PC-3 (cell line): ENCODE results near the gene F5. TPM values are rescaled to one million over a fixed set of nuclear protein-coding genes. Genes with fewer than 3 reads are reported as not detected.

ENCODE experiments used
- ATAC-seq: fragments of 200-7000 bp; cut with Tn5 transposase; 2 replicates; pipeline ENCODE4 v1.9.1; 2020; ENCODE audit warnings: mild to moderate bottlenecking, moderate library complexity
- BruUV-seq: library from RNA; stranded (reverse); fragments of 400-500 nt; replicated peaks from 2 replicates; lab custom pipeline; 2021; lab: Mats Ljungman, UMichigan
- CTCF ChIA-PET: fragments of 300-600 bp; sonication (Branson Sonifier 250); formaldehyde crosslinking; loops from one replicate; lab custom pipeline; 2022; ENCODE audit warnings: antibody characterized with exemption; lab: Charles Lee
- POLR2A ChIA-PET: fragments of 300-600 bp; sonication (Branson Sonifier 250); formaldehyde crosslinking; loops from one replicate; lab custom pipeline; 2022; ENCODE audit warnings: antibody characterized with exemption; ENCODE audit not compliant: unreplicated experiment; lab: Charles Lee
- DNase-seq: peaks from one replicate; pipeline ENCODE4 v3.0.0-alpha.2; 2015
- H2AFZ ChIP-seq: fragments of 300-600 bp; sonication (generic); 2 replicates; pipeline ENCODE4 v1.6.0; 2016; ENCODE audit warnings: antibody characterized with exemption, low read length
- H3F3A ChIP-seq: fragments of 300-600 bp; sonication (generic); one replicate; pipeline ENCODE4 v1.6.0; 2017; ENCODE audit warnings: antibody characterized with exemption, low read length, control low read depth, mild to moderate bottlenecking; ENCODE audit not compliant: unreplicated experiment
- H3K27ac ChIP-seq: fragments of 300-600 bp; sonication (generic); 2 replicates; pipeline ENCODE4 v1.5.1; 2016; ENCODE audit warnings: mild to moderate bottlenecking, low read length
- H3K27me3 ChIP-seq: fragments of 300-600 bp; sonication (generic); 2 replicates; pipeline ENCODE4 v1.6.1; 2016; ENCODE audit warnings: low read length, mixed read lengths
- H3K36me3 ChIP-seq: fragments of 300-600 bp; sonication (generic); 2 replicates; pipeline ENCODE4 v1.6.1; 2016; ENCODE audit warnings: low read depth, mixed run types, low read length, mixed read lengths
- H3K4me1 ChIP-seq: fragments of 300-600 bp; sonication (generic); 2 replicates; pipeline ENCODE4 v1.5.1; 2016; ENCODE audit warnings: low read length; ENCODE audit not compliant: insufficient read depth
- H3K4me2 ChIP-seq: fragments of 300-600 bp; sonication (generic); 2 replicates; pipeline ENCODE4 v1.6.0; 2016; ENCODE audit warnings: low read length
- H3K4me3 ChIP-seq: fragments of 300-600 bp; sonication (generic); 2 replicates; pipeline ENCODE4 v1.5.1; 2016; ENCODE audit warnings: mild to moderate bottlenecking, low read length, mixed read lengths
- H3K79me2 ChIP-seq: fragments of 300-600 bp; sonication (generic); 2 replicates; pipeline ENCODE4 v1.6.1; 2017; ENCODE audit warnings: low read length, mixed read lengths
- H3K9ac ChIP-seq: fragments of 300-600 bp; sonication (generic); 2 replicates; pipeline ENCODE4 v1.6.0; 2016; ENCODE audit warnings: mild to moderate bottlenecking, low read length
- H3K9me2 ChIP-seq: fragments of 300-600 bp; sonication (generic); replicated peaks from 2 replicates; pipeline ENCODE4 v1.6.1; 2016; ENCODE audit warnings: mixed run types, low read length, mixed read lengths
- H3K9me3 ChIP-seq: fragments of 300-600 bp; sonication (generic); 2 replicates; pipeline ENCODE4 v1.6.1; 2016; ENCODE audit warnings: low read length, mixed read lengths
- H4K20me1 ChIP-seq: fragments of 300-600 bp; sonication (generic); 2 replicates; pipeline ENCODE4 v1.6.1; 2016; ENCODE audit warnings: low read length, mixed read lengths
- CTCF ChIP-seq: fragments of 300-600 bp; sonication (generic); conservative IDR thresholded peaks from 2 replicates; pipeline ENCODE4 v1.5.1; 2017; ENCODE audit warnings: antibody characterized with exemption, low read depth, mild to moderate bottlenecking, low read length
- EZH2 ChIP-seq: fragments of 300-600 bp; sonication (generic); IDR thresholded peaks from one replicate; pipeline ENCODE4 v1.6.1; 2017; ENCODE audit warnings: antibody characterized with exemption, mild to moderate bottlenecking, low read length; ENCODE audit not compliant: unreplicated experiment
- EZH2phosphoT487 ChIP-seq: fragments of 300-600 bp; sonication (generic); IDR thresholded peaks from 2 replicates; pipeline ENCODE4 v1.6.1; 2018; ENCODE audit warnings: mild to moderate bottlenecking, antibody characterized with exemption, low read length, borderline replicate concordance
- intact Hi-C: fragments of 100-400 bp; cut with micrococcal nuclease; formaldehyde crosslinking; loops from 2 replicates; pipeline ENCODE4 v1.9.0; 2023
- total RNA-seq: library from RNA; depleted of rRNA; stranded (reverse); fragments of >200 nt; gene quantifications from 2 replicates; pipeline ENCODE4 v1.2.3, GENCODE V29; 2014

F5 gene
- total RNA-seq, 1 experiment from 2014 or later = not detected

- no peaks in the 10 kb centered on the region for H3K27me3 ChIP-seq
- POLR2A ChIA-PET = no interaction called here
- H3K36me3 ChIP-seq = no peaks in the 10 kb centered on the region
- no peaks in the 10 kb centered on the region for H3K9me3 ChIP-seq
- CTCF ChIA-PET = no interaction called here
- H3K79me2 ChIP-seq = no peaks in the 10 kb centered on the region
- ATAC-seq (no peak), DNase-seq (no peak)
- no peak overlapping the region for H3K4me3 ChIP-seq
- H3K9me2 ChIP-seq = no peaks in the 10 kb centered on the region
- no peak overlapping the region for H3K4me2 ChIP-seq
- BruUV-seq = no TSS peak
- TF ChIP-seq EZH2phosphoT487 (no peak), EZH2 (no peak), CTCF (no peak)
- H2AFZ ChIP-seq = no peak overlapping the region
- intact Hi-C loops = no loop called here
- H3F3A ChIP-seq = no peaks in the 10 kb centered on the region
- H3K27ac ChIP-seq = no peak overlapping the region
- no peak overlapping the region for H3K9ac ChIP-seq
- H3K4me1 ChIP-seq = peaks cover 27% of the 10 kb centered on the region
- H4K20me1 ChIP-seq = no peaks in the 10 kb centered on the region
Observed at GRCh38 chr1:169523904-169524303, 62.4 kb downstream of the F5 start.

- Histone ChIP-seq H3K36me3 (no peaks in the 10 kb centered on the region), H3K4me3 (no peak overlapping the region), H3F3A (no peaks in the 10 kb centered on the region), H3K27me3 (no peaks in the 10 kb centered on the region), H3K79me2 (no peaks in the 10 kb centered on the region), H3K9me2 (no peaks in the 10 kb centered on the region), H3K4me2 (no peak overlapping the region), H3K9me3 (no peaks in the 10 kb centered on the region), H3K27ac (no peak overlapping the region), H3K4me1 (peaks cover 29% of the 10 kb centered on the region), H4K20me1 (no peaks in the 10 kb centered on the region), H2AFZ (no peak overlapping the region), H3K9ac (no peak overlapping the region)
- ChIA-PET CTCF (no interaction called here), POLR2A (no interaction called here)
- no TSS peak for BruUV-seq
- DNase-seq = no peak
- intact Hi-C loops = no loop called here
- no peak for ATAC-seq
- TF ChIP-seq EZH2phosphoT487 = no peak
- TF ChIP-seq CTCF = no peak
- no peak for TF ChIP-seq EZH2
Observed at GRCh38 chr1:169521226-169521625, 65.1 kb downstream of the F5 start.

GRCh38 chr1:169517558-169518186 lies 68.6 kb downstream of the F5 start:
- no peak overlapping the region for H2AFZ ChIP-seq
- no peaks in the 10 kb centered on the region for H4K20me1 ChIP-seq
- H3F3A ChIP-seq = no peaks in the 10 kb centered on the region
- DNase-seq (peak; percentile 74), ATAC-seq (peak; percentile 77)
- TF ChIP-seq EZH2phosphoT487 (no peak), EZH2 (no peak), CTCF (no peak)
- no peaks in the 10 kb centered on the region for H3K79me2 ChIP-seq
- H3K27me3 ChIP-seq = no peaks in the 10 kb centered on the region
- no TSS peak for BruUV-seq
- no peak overlapping the region for H3K9ac ChIP-seq
- H3K4me2 ChIP-seq = peak overlapping the region; percentile 27
- no peaks in the 10 kb centered on the region for H3K9me3 ChIP-seq
- peak overlapping the region; percentile 31 for H3K27ac ChIP-seq
- no peak overlapping the region for H3K4me3 ChIP-seq
- H3K4me1 ChIP-seq = peaks cover 39% of the 10 kb centered on the region
- ChIA-PET CTCF (interaction anchor here (0.6 kb wide), 1 partner anchor 49 kb away, joined by 5 read pairs; no protein-coding TSS in a partner anchor), POLR2A (interaction anchor here (0.7 kb wide), 1 partner anchor 45 kb away, joined by 6 read pairs; no protein-coding TSS in a partner anchor)
- intact Hi-C loops = loop anchor here (1.0 to 2.0 kb wide), 2 partner anchors 29 to 49 kb away; no protein-coding TSS in a partner anchor
- H3K9me2 ChIP-seq = no peaks in the 10 kb centered on the region
- H3K36me3 ChIP-seq = no peaks in the 10 kb centered on the region
